Uterus (tissue), 4 donors: ENCODE measurements around the gene ACAP3. TPM values are rescaled to one million over a fixed set of nuclear protein-coding genes. Genes with fewer than 3 reads are reported as not detected.

Experiments used
- DNase-seq, 2 donors: peaks; one replicate each; pipeline ENCODE4 v3.0.0-alpha.2; 2019 to 2020
- H3K27ac ChIP-seq, 2 donors: fragments of 200-600 bp; sonication (generic); 1 replicate in 1 of 2; 2 replicates in 1 of 2; pipeline ENCODE4 v1.5.1; 2016 to 2018
- H3K27me3 ChIP-seq, 2 donors: fragments of 200-600 bp; sonication (generic); one replicate each; pipeline ENCODE4 v1.5.1; 2018 to 2019; ENCODE audit warnings: control low read depth in 1 of 2
- H3K36me3 ChIP-seq, 2 donors: fragments of 200-600 bp; sonication (generic); one replicate each; pipeline ENCODE4 v1.5.1; 2019; ENCODE audit warnings: control low read depth in 1 of 2
- H3K4me1 ChIP-seq, 2 donors: fragments of 200-600 bp; sonication (generic); one replicate each; pipeline ENCODE4 v1.5.1; 2018 to 2019; ENCODE audit warnings: control low read depth in 1 of 2
- H3K4me3 ChIP-seq, 2 donors: fragments of 200-600 bp; sonication (generic); 1 replicate in 1 of 2; 2 replicates in 1 of 2; pipeline ENCODE4 v1.5.1; 2018 to 2019; ENCODE audit warnings: mild to moderate bottlenecking in 1 of 2
- H3K9me3 ChIP-seq, 2 donors: fragments of 200-600 bp; sonication (generic); one replicate each; pipeline ENCODE4 v1.5.1; 2019; ENCODE audit warnings: control low read depth in 1 of 2
- POLR2A ChIP-seq, 2 donors: fragments of 450-650 bp; IDR thresholded peaks; one replicate each; pipeline ENCODE4 v1.6.1; 2016; ENCODE audit warnings: antibody characterized with exemption in 2 of 2, mild to moderate bottlenecking in 1 of 2, moderate library complexity in 1 of 2
- intact Hi-C: fragments of 100-400 bp; cut with DNase I; formaldehyde crosslinking; loops from one replicate; pipeline ENCODE4 v1.15.1; 2023; ENCODE audit warnings: low total_unique reads
- total RNA-seq, 4 donors: library from RNA; depleted of rRNA in 3 of 4; stranded (reverse); fragments of >200 nt in 3 of 4; gene quantifications; one replicate each; pipeline versions ENCODE4 v1.1.0 to v1.2.4, GENCODE V29; 2014 to 2023
- TF ChIP-seq, protein P1 (sequence below), 4 experiments: fragments of 200-600 bp in 2 of 4; fragments of 450-650 bp in 2 of 4; sonication (generic) in 2 of 4; IDR thresholded peaks; one replicate each; pipeline ENCODE4 v1.5.1; 2016 to 2019; ENCODE audit warnings: antibody characterized with exemption in 4 of 4, mild to moderate bottlenecking in 2 of 4, moderate library complexity in 1 of 4
- donor health status: DM: yes; HTN: yes; CAD: no.

ACAP3 gene
- total RNA-seq, 4 donors from 2014 or later = 11.2 to 98.5 (median 44.0) TPM

DNA sequence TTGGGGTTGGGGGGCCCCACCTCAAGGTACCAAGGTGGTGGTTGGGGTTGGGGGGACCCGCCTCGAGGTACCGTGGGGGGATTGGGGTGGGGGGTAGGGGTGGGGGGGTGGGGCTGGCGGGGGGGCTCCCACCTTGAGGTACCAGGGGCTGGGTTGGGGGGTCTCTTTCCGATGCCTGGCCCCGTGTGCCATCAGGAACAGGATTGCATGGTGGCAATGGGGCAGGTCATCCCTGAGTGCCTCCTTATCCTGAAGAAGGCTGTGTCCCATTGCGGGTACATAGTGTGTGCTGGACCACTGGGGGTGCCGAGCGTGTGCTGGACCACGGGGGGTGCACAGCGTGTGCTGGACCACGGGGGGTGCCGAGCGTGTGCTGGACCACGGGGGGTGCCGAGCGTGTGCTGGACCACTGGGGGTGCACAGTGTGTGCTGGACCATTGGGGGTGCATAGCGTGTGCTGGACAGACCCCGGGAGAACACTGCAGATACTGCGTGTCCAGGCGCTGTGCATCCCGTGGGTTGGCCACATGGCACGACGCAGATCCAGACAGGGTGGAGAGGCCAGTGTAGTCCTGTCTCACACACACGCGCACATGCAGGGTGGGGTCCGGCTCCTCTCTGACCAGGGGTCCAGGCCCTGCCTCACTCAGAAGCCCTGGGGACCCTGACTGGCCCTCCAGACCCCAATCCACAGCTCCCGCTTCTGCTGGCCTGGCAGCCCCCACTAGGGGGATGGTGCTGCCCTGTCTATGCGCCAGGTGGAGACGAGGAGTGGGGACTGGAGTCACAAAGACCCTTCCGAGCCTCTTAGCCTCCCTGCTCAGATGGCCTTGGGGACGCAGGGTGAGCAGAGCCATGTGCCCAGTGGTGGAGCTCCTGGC, 23.3 kb downstream of the ACAP3 start:
- H3K36me3 ChIP-seq = no peaks in the 10 kb centered on the region
- no peaks in the 10 kb centered on the region for H3K9me3 ChIP-seq
- no peaks in the 10 kb centered on the region for H3K27me3 ChIP-seq
- no peak overlapping the region for H3K4me3 ChIP-seq
- TF ChIP-seq, protein P1, sequence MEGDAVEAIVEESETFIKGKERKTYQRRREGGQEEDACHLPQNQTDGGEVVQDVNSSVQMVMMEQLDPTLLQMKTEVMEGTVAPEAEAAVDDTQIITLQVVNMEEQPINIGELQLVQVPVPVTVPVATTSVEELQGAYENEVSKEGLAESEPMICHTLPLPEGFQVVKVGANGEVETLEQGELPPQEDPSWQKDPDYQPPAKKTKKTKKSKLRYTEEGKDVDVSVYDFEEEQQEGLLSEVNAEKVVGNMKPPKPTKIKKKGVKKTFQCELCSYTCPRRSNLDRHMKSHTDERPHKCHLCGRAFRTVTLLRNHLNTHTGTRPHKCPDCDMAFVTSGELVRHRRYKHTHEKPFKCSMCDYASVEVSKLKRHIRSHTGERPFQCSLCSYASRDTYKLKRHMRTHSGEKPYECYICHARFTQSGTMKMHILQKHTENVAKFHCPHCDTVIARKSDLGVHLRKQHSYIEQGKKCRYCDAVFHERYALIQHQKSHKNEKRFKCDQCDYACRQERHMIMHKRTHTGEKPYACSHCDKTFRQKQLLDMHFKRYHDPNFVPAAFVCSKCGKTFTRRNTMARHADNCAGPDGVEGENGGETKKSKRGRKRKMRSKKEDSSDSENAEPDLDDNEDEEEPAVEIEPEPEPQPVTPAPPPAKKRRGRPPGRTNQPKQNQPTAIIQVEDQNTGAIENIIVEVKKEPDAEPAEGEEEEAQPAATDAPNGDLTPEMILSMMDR (IDR thresholded peaks at IDR 0.05) = no peak
- TF ChIP-seq POLR2A (IDR thresholded peaks at IDR 0.05) = no peak
- intact Hi-C loops = no loop called here
- no peak for DNase-seq
- no peak overlapping the region for H3K27ac ChIP-seq
- H3K4me1 ChIP-seq = no peaks in the 10 kb centered on the region

DNA sequence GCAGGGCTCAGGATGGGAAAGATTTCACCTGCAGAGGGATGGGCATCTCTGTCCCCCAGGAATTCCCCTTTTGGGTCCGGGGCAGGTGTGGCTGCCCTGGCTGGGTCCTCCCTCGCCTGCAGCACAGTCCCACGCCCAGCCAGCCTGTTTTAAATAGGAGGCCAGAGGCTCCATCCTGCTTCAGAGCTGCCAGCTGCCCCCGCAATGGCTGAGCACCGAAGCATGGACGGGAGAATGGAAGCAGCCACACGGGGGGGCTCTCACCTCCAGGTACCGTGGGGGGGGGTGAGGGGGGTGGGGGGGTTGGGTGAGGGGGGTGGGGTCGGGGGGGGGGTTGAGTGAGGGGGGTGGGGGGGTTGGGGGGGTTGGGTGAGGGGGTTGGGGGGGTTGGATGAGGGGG, 23.9 kb downstream of the ACAP3 start:
- no peak for TF ChIP-seq POLR2A (IDR thresholded peaks at IDR 0.05)
- TF ChIP-seq, protein P1 (IDR thresholded peaks at IDR 0.05) = no peak
- no peak for DNase-seq

DNA sequence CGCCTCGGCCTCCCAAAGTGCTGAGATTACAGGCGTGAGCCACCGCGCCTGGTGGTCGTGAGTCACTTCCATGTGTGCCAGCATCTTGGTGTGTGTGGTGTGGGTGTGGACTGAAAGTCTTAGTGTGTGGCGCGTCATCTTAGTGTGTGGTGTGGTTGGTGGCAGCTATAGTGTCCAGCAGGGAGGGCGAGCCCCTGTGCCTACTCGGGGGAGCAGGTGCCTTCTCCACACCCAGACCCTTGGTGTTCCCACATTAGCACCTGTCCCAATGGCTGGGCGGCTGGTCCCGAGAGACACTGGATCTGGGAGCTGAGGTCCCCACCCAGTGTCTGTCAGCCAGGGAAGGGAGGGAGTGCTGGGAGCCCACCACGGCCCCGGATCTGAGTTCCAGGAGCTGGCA, 24.7 kb downstream of the ACAP3 start:
- Histone ChIP-seq H3K9me3 (no peaks in the 10 kb centered on the region), H3K27ac (no peak overlapping the region), H3K27me3 (no peaks in the 10 kb centered on the region), H3K36me3 (no peaks in the 10 kb centered on the region), H3K4me3 (no peak overlapping the region), H3K4me1 (no peaks in the 10 kb centered on the region)
- no peak for DNase-seq
- intact Hi-C loops = no loop called here
- TF ChIP-seq, protein P1 (IDR thresholded peaks at IDR 0.05) = no peak
- no peak for TF ChIP-seq POLR2A (IDR thresholded peaks at IDR 0.05)

More for the DNA sequence above, 23.9 kb downstream of the ACAP3 start:
- H3K4me1 ChIP-seq = no peaks in the 10 kb centered on the region
- H3K27me3 ChIP-seq = no peaks in the 10 kb centered on the region
- H3K27ac ChIP-seq = no peak overlapping the region
- H3K36me3 ChIP-seq = no peaks in the 10 kb centered on the region
- H3K4me3 ChIP-seq = no peak overlapping the region
- intact Hi-C loops = no loop called here
- no peaks in the 10 kb centered on the region for H3K9me3 ChIP-seq

DNA sequence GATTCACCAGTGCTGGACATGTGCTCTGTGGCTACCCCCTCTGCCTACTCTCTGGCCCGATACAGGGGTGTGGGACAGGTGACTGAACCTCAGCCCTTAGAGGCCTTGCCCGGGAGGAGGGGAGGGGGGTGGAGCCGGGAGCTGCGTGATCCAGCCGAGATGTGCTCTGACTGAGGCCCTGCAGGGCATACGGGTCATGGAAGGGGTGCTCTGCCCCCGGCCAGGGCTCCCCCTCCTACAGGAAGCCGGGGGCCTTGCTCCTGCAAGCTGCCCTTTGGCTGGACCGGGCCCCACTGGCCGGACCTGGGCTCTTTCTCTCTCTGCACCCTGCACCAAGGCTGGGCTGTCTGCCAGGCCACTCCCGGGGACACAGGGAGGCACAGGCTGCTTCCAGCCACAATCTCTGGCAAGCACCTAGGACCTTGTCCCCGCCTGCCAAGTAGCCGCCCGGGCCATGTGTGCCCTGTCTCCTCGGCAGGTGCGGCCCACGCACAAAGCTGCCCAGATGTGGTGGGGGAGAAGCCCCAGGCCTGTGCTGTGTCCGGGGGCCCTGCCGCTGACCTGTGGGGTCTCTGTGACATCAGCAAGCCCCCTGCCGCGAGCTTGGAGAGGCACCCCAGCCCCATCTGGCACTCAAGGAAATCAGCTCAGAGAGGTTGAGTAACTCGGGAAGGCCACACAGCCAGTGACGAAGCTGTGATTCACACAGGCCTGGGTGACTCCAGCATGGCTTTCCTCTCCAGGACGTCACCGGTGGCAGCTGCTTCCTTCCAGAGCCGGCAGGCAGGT, 26.0 kb downstream of the ACAP3 start:
- intact Hi-C loops = no loop called here
- TF ChIP-seq, protein P1 (IDR thresholded peaks at IDR 0.05) = no peak
- TF ChIP-seq POLR2A (IDR thresholded peaks at IDR 0.05) = no peak
- no peak overlapping the region for H3K27ac ChIP-seq
- no peaks in the 10 kb centered on the region for H3K36me3 ChIP-seq
- H3K4me3 ChIP-seq = no peak overlapping the region
- no peaks in the 10 kb centered on the region for H3K27me3 ChIP-seq
- DNase-seq = no peak
- no peaks in the 10 kb centered on the region for H3K9me3 ChIP-seq
- H3K4me1 ChIP-seq = no peaks in the 10 kb centered on the region
